Measurements from ENCODE around the gene C18orf63.

GRCh38 chr18:74407888-74408287 is 92.2 kb downstream of the C18orf63 start:
- TF ChIP-seq POLR2A (IDR thresholded peaks at IDR 0.05) (no peak), CTCF (IDR thresholded peaks at IDR 0.05) (no peak)
